ENCODE measurements around the gene TRIM15. TPM values are rescaled to one million over a fixed set of nuclear protein-coding genes. Genes with fewer than 3 reads are reported as not detected.

Gene TRIM15
- total RNA-seq, 1 experiment from 2014 or later = 6.5 TPM

DNA sequence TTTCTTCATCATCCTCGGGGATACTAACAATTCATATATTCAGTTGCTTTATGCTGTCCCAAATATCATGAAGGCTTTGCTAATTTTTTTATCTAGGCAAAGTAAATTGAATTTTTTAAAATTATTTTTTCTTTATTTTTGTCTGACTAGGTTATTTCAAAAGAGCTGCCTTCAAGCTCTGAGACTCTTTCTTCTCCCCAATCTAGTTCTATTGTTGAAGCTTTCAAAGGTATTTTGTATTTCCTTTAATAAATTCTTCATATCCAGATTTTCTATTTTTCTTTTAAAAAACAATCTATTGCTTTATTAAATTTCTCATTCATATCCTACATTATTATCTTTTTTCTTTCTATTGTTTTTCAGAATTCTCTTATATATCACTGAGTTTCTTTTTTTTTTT is 16.8 kb downstream of the TRIM15 start (continued):
- TF ChIP-seq REST (IDR thresholded peaks at IDR 0.05; ENCODE audit: low read depth) = no peak
- TF ChIP-seq MAX (IDR thresholded peaks at IDR 0.05) = no peak
- TF ChIP-seq, protein P1, sequence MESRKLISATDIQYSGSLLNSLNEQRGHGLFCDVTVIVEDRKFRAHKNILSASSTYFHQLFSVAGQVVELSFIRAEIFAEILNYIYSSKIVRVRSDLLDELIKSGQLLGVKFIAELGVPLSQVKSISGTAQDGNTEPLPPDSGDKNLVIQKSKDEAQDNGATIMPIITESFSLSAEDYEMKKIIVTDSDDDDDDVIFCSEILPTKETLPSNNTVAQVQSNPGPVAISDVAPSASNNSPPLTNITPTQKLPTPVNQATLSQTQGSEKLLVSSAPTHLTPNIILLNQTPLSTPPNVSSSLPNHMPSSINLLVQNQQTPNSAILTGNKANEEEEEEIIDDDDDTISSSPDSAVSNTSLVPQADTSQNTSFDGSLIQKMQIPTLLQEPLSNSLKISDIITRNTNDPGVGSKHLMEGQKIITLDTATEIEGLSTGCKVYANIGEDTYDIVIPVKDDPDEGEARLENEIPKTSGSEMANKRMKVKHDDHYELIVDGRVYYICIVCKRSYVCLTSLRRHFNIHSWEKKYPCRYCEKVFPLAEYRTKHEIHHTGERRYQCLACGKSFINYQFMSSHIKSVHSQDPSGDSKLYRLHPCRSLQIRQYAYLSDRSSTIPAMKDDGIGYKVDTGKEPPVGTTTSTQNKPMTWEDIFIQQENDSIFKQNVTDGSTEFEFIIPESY (IDR thresholded peaks at IDR 0.05; ENCODE audit: extremely low read depth, insufficient replicate concordance, low read length) = no peak
- no peak for TF ChIP-seq RAD21 (IDR thresholded peaks at IDR 0.05; ENCODE audit: low read depth)

DNA sequence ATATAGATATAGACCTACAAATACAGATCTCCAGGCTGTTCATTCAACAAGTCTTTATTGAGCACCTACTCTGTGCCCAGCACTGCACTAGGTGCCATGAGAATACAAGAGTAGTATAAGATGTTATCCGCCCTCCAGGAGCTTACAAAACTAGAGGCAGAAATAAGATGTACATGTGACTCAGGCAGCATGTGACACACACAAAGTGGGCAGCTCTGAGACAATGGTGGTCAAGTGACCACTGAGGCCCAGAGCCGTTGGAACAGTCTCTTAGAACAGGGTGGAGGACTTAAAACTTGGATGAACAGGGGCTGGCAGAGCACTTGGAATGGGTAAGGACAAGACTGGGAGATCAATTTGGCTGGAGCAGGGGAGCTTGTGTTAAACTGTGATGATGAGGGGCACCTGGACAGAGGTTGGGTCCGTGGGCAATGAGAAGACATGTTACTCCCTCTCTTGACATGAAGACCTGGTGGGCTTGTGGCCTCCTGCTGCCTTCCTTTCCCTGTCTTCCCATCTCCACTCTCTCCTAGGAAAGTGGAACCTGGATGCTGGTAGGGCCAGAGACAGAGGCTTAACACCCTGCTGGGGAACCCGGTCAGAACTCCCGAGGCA is 21.2 kb downstream of the TRIM15 start:
- no peak overlapping the region for H2AFZ ChIP-seq (ENCODE audit: low read depth, low read length, poor library complexity, severe bottlenecking)
- no peaks in the 10 kb centered on the region for H3K9me2 ChIP-seq (ENCODE audit: insufficient read depth)
- H3K4me3 ChIP-seq (replicated peaks in 1 of 2; ENCODE audit: low read depth in 1 of 2, low read length in 2 of 2) = no peak overlapping the region
- no peak for ATAC-seq
- no peak overlapping the region for H3K4me2 ChIP-seq (ENCODE audit: low read length)
- no TSS peak for BruUV-seq (replicated peaks)
- intact Hi-C loops (cut with micrococcal nuclease) = no loop called here
- no peaks in the 10 kb centered on the region for H3K4me1 ChIP-seq (ENCODE audit: control insufficient read depth in 1 of 2, insufficient read depth in 2 of 2, low read length in 2 of 2)
- H3K27me3 ChIP-seq (ENCODE audit: insufficient read depth, low read length) = no peaks in the 10 kb centered on the region
- no peak for TF ChIP-seq SP1 (IDR thresholded peaks at IDR 0.05; ENCODE audit: low read depth)
- POLR2A ChIA-PET = no interaction called here
- no peak for DNase-seq (ENCODE audit: low read depth, low spot score)
- H4K20me1 ChIP-seq (ENCODE audit: insufficient read depth) = no peaks in the 10 kb centered on the region
- RAD21 ChIA-PET (ENCODE audit: low non-redundant PET in 1 of 2, low total read pairs in 2 of 2, uncharacterized antibody in 2 of 2, unreplicated experiment in 2 of 2) = no interaction called here
- CTCF ChIA-PET = no interaction called here
- H3K9me3 ChIP-seq (ENCODE audit: control insufficient read depth in 1 of 2, insufficient read depth in 1 of 2, low read depth in 1 of 2, low read length in 2 of 2) = peaks cover 0 to 6% of the 10 kb centered on the region in 2 experiments; a peak in 1 of 4 replicates
- H3K9ac ChIP-seq (ENCODE audit: low read length) = no peak overlapping the region
- H3K36me3 ChIP-seq (ENCODE audit: control insufficient read depth in 1 of 2, insufficient read depth in 2 of 2, low read length in 2 of 2) = peaks cover 22 to 28% of the 10 kb centered on the region in 2 experiments; a peak in 2 of 4 replicates
- no peak overlapping the region for H3K27ac ChIP-seq (ENCODE audit: low read depth, low read length)
- no peaks in the 10 kb centered on the region for H3K79me2 ChIP-seq (ENCODE audit: insufficient read depth, low read length)

All from HCT116 (cell line).